ENCODE measurements around the gene SCN11A.

SCN11A gene

GRCh38 chr3:39099738-39100499 lies 48.2 kb upstream of the SCN11A start:
- Histone ChIP-seq H3K4me3 (replicated peaks; ENCODE audit: insufficient read depth, low read length) (no peak overlapping the region), H3K27ac (replicated peaks) (no peak overlapping the region), H3K27me3 (ENCODE audit: insufficient read depth, poor library complexity, severe bottlenecking) (no peaks in the 10 kb centered on the region)
- DNase-seq (ENCODE audit: low read depth in 1 of 2, low spot score in 1 of 2) = no peak
- TF ChIP-seq REST (IDR thresholded peaks at IDR 0.05; ENCODE audit: insufficient replicate concordance, low read depth) = no peak

- Histone ChIP-seq H3K27me3 (ENCODE audit: insufficient read depth, poor library complexity, severe bottlenecking) (no peaks in the 10 kb centered on the region), H3K4me3 (replicated peaks; ENCODE audit: insufficient read depth, low read length) (no peak overlapping the region), H3K27ac (replicated peaks) (no peak overlapping the region)
- TF ChIP-seq POLR2AphosphoS5 (IDR thresholded peaks at IDR 0.05; ENCODE audit: low read depth) (no peak), SPI1 (IDR thresholded peaks at IDR 0.05; ENCODE audit: borderline replicate concordance, low read depth) (no peak)
- DNase-seq (ENCODE audit: low read depth in 1 of 2, low spot score in 1 of 2) = no peak
These were observed 47.5 kb upstream of the SCN11A start for GRCh38 chr3:39099242-39099641.

- H3K4me3 ChIP-seq (replicated peaks; ENCODE audit: insufficient read depth, low read length) = no peak overlapping the region
- H3K27me3 ChIP-seq (ENCODE audit: insufficient read depth, poor library complexity, severe bottlenecking) = no peaks in the 10 kb centered on the region
- TF ChIP-seq REST (IDR thresholded peaks at IDR 0.05; ENCODE audit: insufficient replicate concordance, low read depth) (no peak), POLR2AphosphoS5 (IDR thresholded peaks at IDR 0.05; ENCODE audit: low read depth) (no peak), GABPA (IDR thresholded peaks at IDR 0.05; ENCODE audit: low read depth) (no peak), CTCF (IDR thresholded peaks at IDR 0.05; ENCODE audit: insufficient read depth, low read length) (no peak), SPI1 (IDR thresholded peaks at IDR 0.05; ENCODE audit: borderline replicate concordance, low read depth) (no peak)
- H3K27ac ChIP-seq (replicated peaks) = no peak overlapping the region
- DNase-seq (ENCODE audit: low read depth in 1 of 2, low spot score in 1 of 2) = no peak
These were observed 46.8 kb upstream of the SCN11A start for GRCh38 chr3:39098473-39099000.

GRCh38 chr3:39097716-39098472 lies 46.1 kb upstream of the SCN11A start:
- DNase-seq (ENCODE audit: low read depth in 1 of 2, low spot score in 1 of 2) = no peak
- TF ChIP-seq REST (IDR thresholded peaks at IDR 0.05; ENCODE audit: insufficient replicate concordance, low read depth) (no peak), SPI1 (IDR thresholded peaks at IDR 0.05; ENCODE audit: borderline replicate concordance, low read depth) (no peak), CTCF (IDR thresholded peaks at IDR 0.05; ENCODE audit: insufficient read depth, low read length) (no peak), POLR2AphosphoS5 (IDR thresholded peaks at IDR 0.05; ENCODE audit: low read depth) (no peak), GABPA (IDR thresholded peaks at IDR 0.05; ENCODE audit: low read depth) (no peak)
- Histone ChIP-seq H3K4me3 (replicated peaks; ENCODE audit: insufficient read depth, low read length) (no peak overlapping the region), H3K27me3 (ENCODE audit: insufficient read depth, poor library complexity, severe bottlenecking) (no peaks in the 10 kb centered on the region), H3K27ac (replicated peaks) (no peak overlapping the region)

Measured in HL-60 (cell line).